HG02798 (cell line): Measurements from ENCODE around the gene EXOSC3.
"Not testable (repeated sequence)": the region's sequence is repeated elsewhere in the genome, so short reads cannot be mapped to it uniquely, and the experiment has no call there.

Experiments used
- ATAC-seq: cut with Tn5 transposase; IDR thresholded peaks from one replicate; pipeline ENCODE4 v1.9.1; 2021; ENCODE audit warnings: mild to moderate bottlenecking; ENCODE audit not compliant: unreplicated experiment, poor library complexity

EXOSC3 gene

GRCh38 chr9:37784616-37785483 lies at the start of gene EXOSC3:
Gene EXOSC3, minus strand, starts transcription at chr9:37785064. Its CDS starts 20 bp downstream, at chr9:37785044.
- ATAC-seq = peak; percentile 96

GRCh38 chr9:37827483-37828165 lies 42.8 kb upstream of the EXOSC3 start:
- no peak for ATAC-seq

GRCh38 chr9:37825174-37825573 lies 40.3 kb upstream of the EXOSC3 start:
- ATAC-seq = not testable (repeated sequence)

GRCh38 chr9:37820142-37820541 lies 35.3 kb upstream of the EXOSC3 start:
- ATAC-seq = peak; percentile 85

GRCh38 chr9:37818849-37819248 lies 34.0 kb upstream of the EXOSC3 start:
- no peak for ATAC-seq

GRCh38 chr9:37812773-37813379 lies 28.0 kb upstream of the EXOSC3 start:
- no peak for ATAC-seq

- no peak for ATAC-seq
Measured at GRCh38 chr9:37811906-37812476, 27.1 kb upstream of the EXOSC3 start.

- ATAC-seq = not testable (repeated sequence)
Measured at GRCh38 chr9:37809676-37810075, 24.8 kb upstream of the EXOSC3 start.

- no peak for ATAC-seq
Measured at GRCh38 chr9:37806271-37806670, 21.4 kb upstream of the EXOSC3 start.

GRCh38 chr9:37801959-37802711 lies 17.3 kb upstream of the EXOSC3 start:
- no peak for ATAC-seq

GRCh38 chr9:37801287-37801850 lies 16.5 kb upstream of the EXOSC3 start:
- ATAC-seq = peak; percentile 41

- peak; percentile 83 for ATAC-seq
Measured at GRCh38 chr9:37800631-37801286, 15.9 kb upstream of the EXOSC3 start, which contains the start of gene DCAF10. Gene DCAF10, plus strand, starts transcription at chr9:37800797. Its CDS starts 70 bp downstream, at chr9:37800867.

- ATAC-seq = no peak
Measured at GRCh38 chr9:37798677-37799076, 13.8 kb upstream of the EXOSC3 start.

- no peak for ATAC-seq
Measured at GRCh38 chr9:37796232-37796631, 11.4 kb upstream of the EXOSC3 start.

GRCh38 chr9:37792122-37792521 lies 7.3 kb upstream of the EXOSC3 start:
- no peak for ATAC-seq

- no peak for ATAC-seq
Measured at GRCh38 chr9:37790096-37790495, 5.2 kb upstream of the EXOSC3 start.

GRCh38 chr9:37788332-37788731 lies 3.5 kb upstream of the EXOSC3 start:
- ATAC-seq = no peak

- no peak for ATAC-seq
Measured at GRCh38 chr9:37787059-37787458, 2.2 kb upstream of the EXOSC3 start.

GRCh38 chr9:37784291-37784615 lies 611 bp downstream of the EXOSC3 start:
- ATAC-seq = no peak
